NCI-H2196 (cell line): ENCODE measurements around the gene SKOR1.

Experiments used
- DNase-seq: peaks from one replicate; lab custom pipeline; 2025; ENCODE audit not compliant: unreplicated experiment; lab: John Stamatoyannopoulos, UW

Gene SKOR1

DNA sequence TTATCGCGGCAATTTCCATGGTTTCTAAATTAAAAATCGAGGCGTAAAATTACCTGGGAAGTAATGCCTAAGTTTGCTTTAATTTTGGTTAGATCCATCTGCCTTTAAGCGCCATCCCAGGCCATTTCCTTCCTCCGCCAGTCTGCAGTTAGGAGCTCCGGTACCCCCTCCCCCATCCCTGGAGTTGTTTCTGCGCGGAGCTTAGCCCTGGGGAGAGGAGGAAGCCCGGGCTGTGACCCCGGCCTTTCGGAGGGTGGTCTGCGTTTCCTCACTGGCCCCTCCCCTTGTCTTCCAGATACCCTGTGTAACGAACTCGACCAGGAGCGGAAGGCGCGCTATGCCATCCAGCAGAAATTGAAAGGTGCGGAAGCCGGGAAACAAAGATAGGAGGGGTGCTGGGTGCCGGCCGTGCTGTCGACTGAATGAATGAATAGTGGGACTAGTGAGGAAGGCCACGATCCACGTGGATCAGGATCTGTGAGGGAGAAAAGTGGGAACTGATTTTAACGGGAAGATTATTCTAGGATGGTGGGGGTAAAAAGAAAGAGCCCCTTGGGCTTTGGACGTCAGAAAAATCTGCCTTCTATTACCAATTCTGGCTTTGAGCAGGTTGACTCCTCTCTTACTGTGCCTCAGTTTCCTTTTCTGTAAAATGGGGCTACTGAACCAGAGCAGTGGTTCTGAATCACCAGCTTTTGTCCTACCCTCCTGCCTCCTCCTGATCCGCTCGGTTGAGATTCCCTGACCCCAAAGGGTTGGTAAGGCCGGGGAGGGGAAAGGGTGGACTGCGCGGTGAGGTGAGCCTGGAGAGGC is 7.8 kb downstream of the SKOR1 start:
- DNase-seq: no peak

DNA sequence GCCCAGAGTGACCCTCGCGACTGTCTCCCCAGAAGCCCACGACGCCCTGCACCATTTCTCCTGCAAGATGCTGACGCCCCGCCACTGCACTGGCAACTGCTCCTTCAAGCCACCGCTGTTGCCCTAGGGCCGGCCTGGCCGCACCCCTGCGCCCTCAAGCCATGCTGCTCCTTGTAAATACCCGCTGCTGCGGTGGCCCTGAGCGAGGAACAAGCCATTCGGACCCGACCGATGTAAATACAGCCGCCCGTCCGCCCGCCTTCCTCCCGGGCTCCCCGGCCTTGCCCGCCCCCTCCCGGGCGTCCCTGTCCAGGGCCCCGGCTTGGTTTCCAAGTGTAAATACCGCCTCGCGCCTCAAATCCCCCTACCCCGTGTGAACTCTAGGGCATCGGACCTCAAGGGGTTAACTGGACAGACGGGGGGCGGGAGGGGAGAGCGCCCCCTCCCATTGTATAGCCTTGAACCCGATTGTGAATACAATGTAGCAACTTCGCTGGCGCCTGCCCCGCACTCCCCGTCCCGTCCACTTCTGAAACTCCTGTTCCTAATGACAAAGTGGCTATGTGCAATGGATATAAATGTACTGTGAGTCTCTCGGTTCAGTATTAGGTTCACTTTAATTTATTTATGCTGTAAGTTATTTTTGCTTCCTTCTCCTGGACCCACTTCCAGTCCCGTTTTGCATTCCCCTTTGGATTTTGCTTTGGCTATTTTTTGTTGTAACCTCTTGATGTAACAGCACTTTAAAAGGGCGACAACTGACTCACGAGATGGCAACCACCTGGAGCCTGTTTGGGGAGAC is 8.6 kb downstream of the SKOR1 start:
- DNase-seq: no peak

DNA sequence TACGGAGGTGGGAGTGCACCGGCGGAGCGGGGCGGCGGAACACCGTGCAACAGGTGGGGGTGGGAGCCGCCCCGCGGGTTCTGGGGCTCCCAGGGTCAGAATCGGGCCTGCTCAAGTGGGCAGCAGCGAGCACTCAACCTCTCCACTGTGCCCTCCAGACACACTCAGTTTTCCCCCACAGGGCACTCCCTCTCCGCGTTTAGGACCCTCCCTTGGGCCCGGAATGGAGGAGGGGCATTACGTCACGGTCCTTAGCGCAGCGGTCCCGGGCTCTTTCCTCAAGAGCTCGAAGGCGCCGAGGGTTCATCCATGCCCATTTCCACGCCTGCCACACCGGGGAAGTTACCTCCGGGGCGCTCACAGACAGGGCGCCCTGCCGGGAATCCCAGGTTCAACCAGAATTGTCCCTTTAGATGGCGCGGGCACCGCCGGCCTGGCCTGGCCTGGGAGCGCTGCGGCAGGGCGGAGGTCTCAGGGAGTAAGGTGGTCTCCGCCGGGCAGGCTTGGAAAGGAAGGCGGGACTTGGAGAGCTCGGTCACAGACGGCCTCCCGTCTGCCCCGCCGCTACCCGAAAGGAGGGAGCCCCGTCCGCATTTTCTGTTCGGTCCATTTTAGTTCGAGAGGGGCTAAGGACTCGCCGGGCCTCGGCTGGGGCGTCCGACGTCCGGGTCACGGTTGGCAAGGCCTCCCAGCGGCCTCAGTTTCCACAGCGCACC is 9.4 kb downstream of the SKOR1 start:
- DNase-seq: no peak

DNA sequence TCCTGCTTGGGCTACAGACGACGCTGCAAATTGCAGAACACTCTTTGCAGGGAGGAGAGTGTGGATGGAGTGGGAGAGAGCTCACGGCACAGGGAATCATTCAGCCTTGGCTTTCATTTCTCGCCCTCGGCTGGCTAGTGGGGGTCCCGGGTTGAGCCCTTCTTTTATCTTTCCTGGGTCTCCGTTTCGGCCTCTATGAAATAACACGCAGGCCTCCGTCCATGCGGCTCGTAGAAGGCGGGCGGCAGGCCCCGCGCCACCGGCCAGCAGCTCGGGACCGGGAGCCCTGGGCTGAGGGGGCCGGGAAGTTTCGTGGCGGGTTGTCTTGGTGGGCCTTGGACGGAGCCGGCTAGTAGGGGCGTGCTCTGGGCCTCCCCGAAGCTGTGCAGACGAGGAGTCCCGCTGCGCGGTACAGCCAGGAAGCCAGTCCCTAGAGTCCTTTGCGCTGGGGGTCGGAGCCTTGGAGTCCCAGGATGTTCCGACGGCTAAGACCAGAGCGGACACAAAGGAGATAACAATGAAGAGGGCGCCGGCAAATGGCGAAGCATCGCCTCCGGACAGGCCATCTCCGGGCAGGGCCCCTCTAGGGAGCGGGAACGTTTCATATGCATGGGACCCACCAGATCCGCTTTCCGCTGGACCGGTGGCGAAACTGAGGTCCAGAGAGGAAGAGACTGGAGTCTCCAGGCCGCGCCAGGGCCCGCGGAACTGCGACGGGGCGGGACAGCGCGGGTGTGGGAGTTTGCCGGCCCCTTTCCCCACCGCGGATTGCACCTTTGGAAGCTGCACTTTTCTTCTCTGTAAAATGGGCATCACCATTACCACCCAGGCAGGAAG is 10.2 kb downstream of the SKOR1 start:
- DNase-seq: no peak

DNA sequence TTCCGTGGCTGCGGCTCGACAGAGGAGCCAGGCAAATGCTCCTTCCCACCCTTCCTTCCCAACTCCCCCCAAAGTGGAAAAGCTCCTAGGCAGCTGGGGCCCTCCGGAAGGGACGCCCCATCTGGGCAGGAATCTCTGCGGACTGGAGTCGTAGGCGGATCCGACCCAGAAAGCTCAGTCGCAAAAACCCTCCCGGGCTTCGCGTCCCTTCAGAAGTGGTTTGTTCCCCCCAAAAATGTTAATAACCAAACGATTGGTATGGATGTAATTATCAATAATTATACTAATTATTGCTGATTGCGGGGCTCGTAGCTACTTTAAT is 10.8 kb downstream of the SKOR1 start:
- DNase-seq: no peak

DNA sequence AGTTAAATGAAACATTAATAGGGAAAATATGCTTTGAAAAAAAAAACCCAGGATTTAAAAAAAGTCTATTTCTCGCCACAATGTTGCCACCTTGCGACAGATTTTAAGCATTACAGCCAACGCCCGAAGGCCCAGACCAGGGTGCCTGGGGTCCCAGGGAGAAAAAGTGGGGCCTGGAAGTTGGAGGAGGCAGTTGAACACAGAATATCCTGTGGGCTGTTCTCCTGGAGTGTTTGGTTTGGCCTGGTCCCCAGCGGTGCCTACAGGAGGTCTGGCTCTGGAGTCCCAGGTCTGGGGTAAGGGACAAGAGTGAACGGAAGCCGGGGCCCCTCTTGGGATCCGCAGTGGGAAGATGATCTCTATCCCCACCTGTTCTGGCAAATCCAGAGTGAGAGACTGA is 11.2 kb downstream of the SKOR1 start:
- DNase-seq: peak; percentile 10

DNA sequence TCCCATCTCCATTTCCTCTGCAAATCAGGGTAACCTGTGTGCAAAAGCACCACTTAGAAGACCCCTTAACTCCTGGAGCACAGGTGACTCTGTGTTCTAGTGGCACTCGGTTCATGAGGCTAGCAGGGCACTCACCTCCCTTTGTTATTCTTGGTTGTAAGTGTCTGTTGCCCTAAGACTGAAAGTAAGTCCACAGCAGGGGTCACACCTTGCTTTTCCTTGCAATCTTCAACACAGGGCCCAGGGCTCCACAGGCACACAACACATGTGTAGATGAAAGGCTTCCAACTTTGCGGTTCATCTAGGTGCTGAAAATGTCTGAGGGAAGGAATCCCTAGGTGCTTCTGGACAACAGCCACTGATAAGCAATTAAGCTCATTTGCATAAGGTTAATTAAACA is 11.6 kb downstream of the SKOR1 start:
- DNase-seq: no peak

DNA sequence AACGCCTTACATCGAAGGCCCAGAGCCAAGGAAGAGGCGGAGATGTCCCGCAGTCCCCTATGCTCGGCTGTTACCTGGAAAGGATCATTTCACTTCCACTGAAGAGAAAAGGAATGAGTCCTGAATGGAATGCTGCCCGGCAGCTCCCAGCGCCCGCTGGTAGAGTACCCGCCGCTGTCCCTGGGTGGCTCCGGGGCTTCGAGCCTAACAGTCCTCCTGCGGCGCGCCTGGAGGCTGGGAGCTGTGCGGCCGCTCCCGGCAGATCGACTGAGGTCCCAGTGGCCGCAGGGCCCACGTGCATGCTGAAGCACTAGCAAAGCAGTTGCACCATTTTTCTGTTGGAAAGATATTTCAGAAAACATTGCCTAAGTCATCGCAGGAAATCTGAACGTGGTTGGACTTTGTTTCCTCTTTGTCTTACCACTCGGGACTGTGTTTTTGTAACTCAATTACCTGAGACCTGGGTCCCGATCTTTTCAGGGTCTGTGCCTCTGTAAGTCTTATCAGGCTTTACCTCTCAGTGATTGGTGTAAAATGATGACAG is 13.6 kb downstream of the SKOR1 start:
- DNase-seq: no peak

DNA sequence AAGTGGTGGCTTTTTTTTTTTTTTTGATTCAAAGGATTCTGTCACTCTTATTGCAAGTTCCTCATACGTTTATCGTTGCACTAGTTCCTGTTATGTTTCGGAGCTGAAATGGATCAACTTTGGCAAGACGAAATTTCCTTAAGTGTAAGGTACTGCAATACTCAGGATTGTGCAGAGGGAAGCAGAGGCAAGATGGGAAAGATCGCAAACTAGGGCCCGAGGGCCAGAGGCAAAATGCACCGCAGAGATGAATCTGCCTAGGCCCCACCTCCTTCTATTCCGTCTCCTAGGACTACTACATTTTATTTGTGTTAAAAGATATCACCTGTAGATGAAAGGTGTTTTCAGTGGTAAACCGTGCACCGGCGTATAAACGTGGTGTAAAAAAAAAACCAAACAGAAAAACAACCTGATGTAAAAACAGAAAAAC is 14.2 kb downstream of the SKOR1 start:
- DNase-seq: peak; percentile 31

DNA sequence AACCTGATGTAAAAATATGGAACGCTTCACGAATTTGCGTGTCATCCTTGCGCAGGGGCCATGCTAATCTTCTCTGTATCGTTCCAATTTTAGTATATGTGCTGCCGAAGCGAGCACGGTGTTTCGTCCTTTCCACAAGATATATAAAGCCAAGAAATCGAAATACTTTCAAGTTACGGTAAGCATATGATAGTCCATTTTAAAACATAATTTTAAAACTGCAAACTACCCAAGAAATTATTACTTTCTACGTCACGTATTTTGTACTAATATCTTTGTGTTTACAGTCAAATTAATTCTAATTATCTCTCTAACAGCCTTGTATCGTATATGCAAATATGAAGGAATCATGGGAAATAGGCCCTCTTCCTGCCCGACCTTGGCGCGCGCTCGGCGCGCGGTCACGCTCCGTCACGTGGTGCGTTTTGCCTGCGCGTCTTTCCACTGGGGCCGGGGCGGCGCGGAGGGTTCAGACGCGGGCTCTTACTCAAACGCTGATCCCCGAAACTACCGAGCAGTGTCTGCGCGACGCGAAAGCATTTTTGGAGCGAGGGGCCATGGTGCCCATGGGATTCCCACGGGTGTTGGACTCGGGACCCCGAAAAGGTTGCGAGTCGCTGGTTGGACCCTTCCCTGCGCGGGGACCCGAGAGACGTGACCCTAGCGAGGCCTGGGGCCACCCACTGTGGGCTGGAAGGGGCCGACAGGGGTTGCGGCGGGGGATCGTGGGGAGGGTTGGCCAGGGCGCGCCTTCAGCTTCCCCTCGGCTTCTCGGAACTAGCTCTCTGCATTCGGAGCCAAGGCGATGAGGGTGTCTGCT is 14.8 kb downstream of the SKOR1 start, which contains the start of gene RNU6-1:
TSS of gene RNU6-1 (minus strand) at position 117 of the 820 bp plus-strand sequence.
- DNase-seq: peak; percentile 79

DNA sequence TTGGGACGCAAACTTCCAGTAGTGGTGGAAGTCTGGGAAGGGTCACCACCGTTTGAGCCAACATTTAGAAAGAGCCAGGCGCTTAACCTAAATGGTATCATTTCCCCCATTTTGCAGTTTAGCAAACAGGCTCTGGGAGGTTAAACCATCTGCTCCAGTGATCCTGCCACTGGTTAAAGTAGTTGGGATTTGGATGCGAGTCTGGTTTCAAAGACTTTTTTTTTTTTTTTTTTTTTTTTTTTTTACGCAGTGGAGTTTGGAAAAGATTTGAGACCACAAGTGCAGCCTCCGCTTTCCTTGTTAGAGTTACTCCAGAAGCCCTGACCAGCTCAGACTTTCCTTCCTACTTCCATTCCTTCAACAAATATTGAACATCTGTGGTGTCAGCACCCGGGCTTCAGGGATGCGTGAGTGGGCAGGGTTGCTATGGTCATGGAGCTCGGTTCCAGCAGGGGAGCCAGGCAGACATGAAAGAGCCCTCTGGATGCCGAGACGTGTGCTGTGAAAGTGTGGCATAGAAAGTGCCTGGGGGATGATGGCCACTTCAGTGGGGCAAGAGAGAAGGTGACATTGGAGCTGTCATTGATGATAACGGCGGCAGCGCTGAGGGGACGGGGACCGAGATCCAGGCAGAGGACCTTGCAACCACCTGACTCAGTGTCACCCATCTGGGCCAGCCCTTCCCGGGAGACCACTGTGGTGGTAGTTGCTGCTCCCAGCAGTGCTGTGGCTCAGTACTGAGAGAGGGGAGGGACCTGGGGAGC is 15.6 kb downstream of the SKOR1 start:
- no peak for DNase-seq

DNA sequence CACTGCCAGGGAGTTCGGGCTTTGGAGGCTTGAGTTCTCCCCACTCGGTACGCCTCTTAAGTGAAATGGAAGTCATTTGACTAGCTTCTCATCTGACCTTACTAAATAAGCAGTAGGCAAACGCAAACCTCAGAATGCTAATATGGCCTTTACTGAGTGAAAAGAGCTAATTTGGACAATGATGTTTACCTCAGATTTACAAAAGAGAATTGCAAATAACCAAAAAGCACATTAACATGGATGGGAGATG is 16.1 kb downstream of the SKOR1 start:
- no peak for DNase-seq

DNA sequence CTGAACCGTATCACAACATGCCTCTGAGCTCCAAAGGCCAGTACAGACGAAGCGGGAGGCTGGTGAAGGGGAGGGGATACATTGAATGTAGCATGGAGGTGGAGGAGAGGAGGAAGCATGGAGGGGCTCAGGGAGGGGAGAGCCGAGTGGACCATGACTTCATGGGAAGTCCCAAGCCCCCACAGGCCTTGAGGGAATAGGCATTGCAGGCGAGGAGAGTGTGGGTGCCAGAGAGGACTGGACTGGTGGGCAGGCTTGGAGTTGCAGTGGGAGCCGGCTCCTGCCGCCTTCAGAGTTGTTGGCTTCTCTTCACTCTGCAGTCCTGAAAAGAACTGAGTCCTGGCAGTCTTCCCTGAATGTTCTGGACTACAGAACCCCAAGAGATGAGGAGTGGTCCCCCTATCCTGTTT is 17.8 kb downstream of the SKOR1 start:
- DNase-seq: no peak

DNA sequence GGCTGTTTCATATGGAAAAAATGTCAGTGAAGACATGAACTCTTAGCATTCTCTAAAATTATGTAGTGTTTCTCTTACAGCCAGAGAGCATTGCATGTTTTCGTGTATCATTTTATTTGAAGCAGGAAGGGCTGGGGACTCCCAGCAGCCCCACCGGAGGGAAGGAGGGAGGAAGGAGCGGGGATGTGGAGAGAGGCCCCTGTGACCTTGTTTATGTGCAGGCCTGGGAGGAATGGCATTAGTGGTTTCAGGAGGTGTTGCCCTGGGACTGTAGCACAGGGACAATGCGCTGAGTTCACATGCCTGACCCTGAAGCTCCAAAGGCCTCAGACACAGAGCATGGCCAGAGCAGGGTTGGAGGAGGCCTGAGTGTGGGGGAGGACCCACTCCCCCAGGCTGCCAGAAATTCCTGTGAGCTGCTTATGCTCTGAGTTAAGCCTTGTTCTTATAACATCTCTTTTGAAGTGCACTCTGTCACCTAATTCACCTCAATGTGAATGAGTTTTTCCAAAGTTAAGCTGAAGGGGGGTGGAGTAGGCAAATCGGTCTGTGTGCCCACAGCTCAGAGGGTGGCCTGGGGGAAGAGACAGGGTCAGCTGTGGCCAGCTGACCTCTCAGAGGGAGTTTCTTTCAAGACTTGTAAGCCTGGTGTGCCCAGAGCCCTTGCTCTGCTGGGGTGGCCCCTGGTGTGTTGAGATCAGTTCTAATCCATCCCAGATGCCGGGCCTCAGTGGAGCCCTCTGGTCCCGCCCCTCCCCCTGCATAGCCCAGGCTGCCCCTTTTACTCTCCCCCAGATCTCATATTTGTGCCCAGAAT is 18.5 kb downstream of the SKOR1 start:
- DNase-seq: no peak

DNA sequence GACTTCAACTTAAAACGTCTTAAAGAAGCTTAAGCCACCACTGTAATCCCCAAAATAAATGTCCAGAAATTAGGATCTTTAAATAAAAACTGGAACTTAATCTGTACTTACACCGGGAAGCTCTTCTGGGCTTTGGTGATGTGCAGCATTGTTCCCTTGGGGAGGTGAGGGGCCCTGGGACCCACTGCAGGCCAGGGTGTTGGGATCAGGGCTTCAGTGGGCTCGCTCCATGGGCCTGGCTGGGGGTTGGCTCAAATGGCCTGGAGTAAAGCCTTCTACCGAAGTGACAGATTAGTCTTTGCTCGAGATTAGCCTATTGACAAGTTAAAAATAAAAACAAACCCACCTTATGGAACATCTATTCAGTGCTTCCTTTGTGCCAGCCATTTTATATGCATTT is 20.7 kb downstream of the SKOR1 start:
- no peak for DNase-seq

DNA sequence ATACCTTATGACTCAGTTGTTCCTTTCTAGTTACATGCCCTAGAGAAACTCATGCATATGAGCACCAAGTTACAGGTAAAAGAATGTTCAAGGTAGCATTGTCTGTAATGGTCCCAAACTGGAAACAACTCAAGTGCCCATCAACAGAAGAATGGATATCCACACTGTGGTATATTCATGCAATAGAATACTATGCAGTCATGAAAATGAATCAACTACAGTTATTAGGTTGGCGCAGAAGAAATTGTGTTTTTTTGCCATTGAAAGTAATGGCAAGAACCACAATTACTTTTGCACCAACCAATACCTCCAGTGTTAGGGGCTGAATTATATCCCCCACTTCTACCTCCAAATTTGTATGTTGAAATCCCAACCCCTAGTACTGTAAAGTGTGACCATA is 24.2 kb downstream of the SKOR1 start:
- DNase-seq: no peak

DNA sequence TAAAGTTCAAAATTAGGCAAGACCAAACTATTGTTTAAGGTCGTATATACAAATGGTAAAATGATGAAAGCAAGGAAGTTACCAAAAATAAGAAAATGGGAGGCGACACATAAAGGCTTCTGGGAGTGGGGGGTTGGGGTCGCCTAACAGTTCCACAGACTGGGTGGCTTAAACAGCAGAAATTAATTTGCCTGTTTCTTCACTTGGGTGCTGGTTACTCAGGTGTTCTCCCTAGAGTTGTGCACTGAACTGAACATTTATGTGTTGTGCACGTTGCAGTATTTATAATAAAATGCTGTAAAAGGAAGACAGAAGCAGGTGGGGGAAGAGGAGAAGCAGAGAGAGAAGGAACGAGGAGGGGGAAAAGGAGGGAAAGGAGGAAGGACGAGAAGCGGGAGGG is 25.0 kb downstream of the SKOR1 start:
- no peak for DNase-seq

DNA sequence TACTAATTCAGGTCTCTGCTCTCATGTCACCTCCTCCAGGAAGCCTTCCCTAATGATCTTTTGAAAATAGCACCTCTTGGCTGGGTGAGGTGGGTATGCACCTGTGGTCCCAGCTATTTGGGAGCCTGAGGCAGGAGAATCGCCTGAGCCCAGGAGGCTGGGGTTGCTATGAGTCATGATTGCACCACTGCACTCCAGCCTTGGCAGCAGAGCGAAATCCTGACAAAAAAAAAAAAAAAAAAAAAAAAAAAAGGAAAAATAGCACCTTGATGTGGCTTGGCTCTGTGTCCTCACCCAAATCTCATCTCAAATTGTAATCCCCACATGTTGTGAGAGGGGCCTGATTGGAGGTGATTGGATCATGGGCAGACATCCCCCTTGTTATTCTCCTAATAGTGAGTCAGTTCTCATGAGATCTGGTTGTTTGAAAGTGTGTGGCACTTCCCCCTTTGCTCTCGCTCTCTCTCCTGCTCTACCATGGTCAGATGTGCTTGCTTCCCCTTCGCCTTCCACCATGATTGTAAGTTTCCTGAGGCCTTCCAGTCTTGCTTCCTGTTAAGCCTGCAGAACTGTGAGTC is 25.8 kb downstream of the SKOR1 start:
- no peak for DNase-seq
